HCT116 (cell line): ENCODE measurements around the gene MMP13. TPM values are rescaled to one million over a fixed set of nuclear protein-coding genes. Genes with fewer than 3 reads are reported as not detected.

Source experiments
- ATAC-seq: fragments of 200-7000 bp; cut with Tn5 transposase; 2 replicates; pipeline ENCODE4 v1.9.1; 2020; ENCODE audit warnings: mild to moderate bottlenecking, moderate library complexity
- BruUV-seq: library from RNA; stranded (reverse); fragments of 400-500 nt; replicated peaks from 2 replicates; lab custom pipeline; 2021; lab: Mats Ljungman, UMichigan
- CTCF ChIA-PET: fragments of 300-600 bp; sonication (Branson Sonifier 250); formaldehyde crosslinking; loops from one replicate; lab custom pipeline; 2021; ENCODE audit warnings: antibody characterized with exemption; lab: Charles Lee
- POLR2A ChIA-PET: fragments of 300-600, 350-600 bp; sonication (Branson Sonifier 250); formaldehyde crosslinking; loops from one replicate; lab custom pipeline; 2021; ENCODE audit warnings: antibody characterized with exemption; lab: Charles Lee
- RAD21 ChIA-PET, 2 experiments: fragments of 300-600 bp; sonication (Branson Sonifier 250); formaldehyde crosslinking; loops; one replicate each; lab custom pipeline; 2023; ENCODE audit warnings: low total read pairs in 2 of 2; ENCODE audit not compliant: uncharacterized antibody in 2 of 2, unreplicated experiment in 2 of 2, low non-redundant PET in 1 of 2; lab: Charles Lee
- DNase-seq: peaks from one replicate; pipeline ENCODE4 v3.0.0-alpha.2; 2010; ENCODE audit warnings: low read depth, low spot score
- H2AFZ ChIP-seq: fragments of 200-600 bp; shearing (Covaris generic), sonication (generic); 2 replicates; pipeline ENCODE4 v1.6.1; 2017; ENCODE audit warnings: low read depth, mixed run types, mixed read lengths, antibody characterized with exemption, low read length; ENCODE audit not compliant: poor library complexity, severe bottlenecking
- H3K27ac ChIP-seq: 2 replicates; pipeline ENCODE4 v1.5.1; 2012; ENCODE audit warnings: low read depth, low read length
- H3K27me3 ChIP-seq: fragments of 200-600 bp; sonication (generic); 2 replicates; pipeline ENCODE4 v1.6.1; 2016; ENCODE audit warnings: mixed run types, low read length, mixed read lengths; ENCODE audit not compliant: insufficient read depth
- H3K36me3 ChIP-seq, 2 experiments: fragments of 200-500 bp in 1 of 2; fragments of 200-600 bp in 1 of 2; sonication (Bioruptor generic) in 1 of 2; sonication (generic) in 1 of 2; 2 replicates each; pipeline versions ENCODE4 v1.5.1 to v1.6.1; 2014 to 2016; ENCODE audit warnings: low read length in 2 of 2, inconsistent platforms in 1 of 2, mixed read lengths in 1 of 2, mixed run types in 1 of 2; ENCODE audit not compliant: insufficient read depth in 2 of 2, control insufficient read depth in 1 of 2
- H3K4me1 ChIP-seq, 2 experiments: fragments of 200-600 bp in 1 of 2; sonication (generic) in 1 of 2; 2 replicates each; pipeline versions ENCODE4 v1.5.1 to v1.6.1; 2012 to 2017; ENCODE audit warnings: low read length in 2 of 2, inconsistent platforms in 1 of 2, mild to moderate bottlenecking in 1 of 2, mixed read lengths in 1 of 2, mixed run types in 1 of 2, moderate library complexity in 1 of 2; ENCODE audit not compliant: insufficient read depth in 2 of 2, control insufficient read depth in 1 of 2
- H3K4me2 ChIP-seq: fragments of 200-600 bp; sonication (generic); 2 replicates; pipeline ENCODE4 v1.6.1; 2017; ENCODE audit warnings: mixed run types, low read length, mixed read lengths
- H3K4me3 ChIP-seq, 2 experiments: fragments of 200-600 bp in 1 of 2; sonication (generic) in 1 of 2; replicated peaks in 1 of 2; 2 replicates each; pipeline ENCODE4 v1.5.1; 2011 to 2016; ENCODE audit warnings: low read length in 2 of 2, control low read depth in 1 of 2, low read depth in 1 of 2, mild to moderate bottlenecking in 1 of 2, mixed read lengths in 1 of 2, mixed run types in 1 of 2
- H3K79me2 ChIP-seq: fragments of 200-600 bp; sonication (generic); 2 replicates; pipeline ENCODE4 v1.6.1; 2017; ENCODE audit warnings: mild to moderate bottlenecking, mixed run types, low read length, moderate library complexity, mixed read lengths; ENCODE audit not compliant: insufficient read depth
- H3K9ac ChIP-seq: fragments of 200-600 bp; sonication (generic); 2 replicates; pipeline ENCODE4 v1.6.1; 2016; ENCODE audit warnings: low read length, mixed read lengths
- H3K9me2 ChIP-seq: fragments of 200-600 bp; sonication (generic), shearing (Covaris generic); 2 replicates; pipeline ENCODE4 v1.6.1; 2017; ENCODE audit warnings: mixed run types, mild to moderate bottlenecking, moderate library complexity; ENCODE audit not compliant: insufficient read depth
- H3K9me3 ChIP-seq, 2 experiments: fragments of 200-500 bp in 1 of 2; fragments of 200-600 bp in 1 of 2; sonication (Bioruptor generic) in 1 of 2; sonication (generic) in 1 of 2; 2 replicates each; pipeline ENCODE4 v1.6.1; 2014 to 2017; ENCODE audit warnings: low read length in 2 of 2, mixed read lengths in 2 of 2, inconsistent platforms in 1 of 2, low read depth in 1 of 2, mild to moderate bottlenecking in 1 of 2, mixed run types in 1 of 2, moderate library complexity in 1 of 2; ENCODE audit not compliant: control insufficient read depth in 1 of 2, insufficient read depth in 1 of 2
- H4K20me1 ChIP-seq: fragments of 200-600 bp; sonication (generic), shearing (Covaris generic); 2 replicates; pipeline ENCODE4 v1.6.1; 2017; ENCODE audit warnings: mixed run types, mild to moderate bottlenecking, moderate library complexity; ENCODE audit not compliant: insufficient read depth
- ATF3 ChIP-seq: IDR thresholded peaks from 2 replicates; pipeline ENCODE4 v1.6.1; 2012
- CTCF ChIP-seq, 3 experiments: fragments of 200-600 bp in 1 of 3; sonication (generic) in 1 of 3; IDR thresholded peaks in 2 of 3; conservative IDR thresholded peaks in 1 of 3; 2 replicates each; pipeline ENCODE4 v1.5.1; 2012 to 2017; ENCODE audit warnings: low read depth in 2 of 3, low read length in 2 of 3, antibody characterized with exemption in 1 of 3, borderline replicate concordance in 1 of 3, control low read depth in 1 of 3, mild to moderate bottlenecking in 1 of 3, mixed read lengths in 1 of 3, mixed run types in 1 of 3, moderate library complexity in 1 of 3; ENCODE audit not compliant: insufficient read depth in 1 of 3
- EGR1 ChIP-seq: IDR thresholded peaks from 2 replicates; pipeline ENCODE4 v1.6.1; 2012; ENCODE audit warnings: low read depth
- EZH2phosphoT487 ChIP-seq: fragments of 200-600 bp; IDR thresholded peaks from 2 replicates; pipeline ENCODE4 v1.6.1; 2018; ENCODE audit warnings: antibody characterized with exemption, borderline replicate concordance
- RAD21 ChIP-seq: IDR thresholded peaks from 2 replicates; pipeline ENCODE4 v1.6.1; 2012; ENCODE audit warnings: low read depth, mild to moderate bottlenecking
- SP1 ChIP-seq: IDR thresholded peaks from 2 replicates; pipeline ENCODE4 v1.6.1; 2012; ENCODE audit warnings: low read depth
- SRF ChIP-seq: IDR thresholded peaks from 2 replicates; pipeline ENCODE4 v1.6.1; 2012; ENCODE audit warnings: low read depth
- TCF7L2 ChIP-seq: IDR thresholded peaks from 2 replicates; pipeline ENCODE4 v1.7.0; 2011; ENCODE audit warnings: borderline replicate concordance, inconsistent platforms; ENCODE audit not compliant: insufficient read depth, insufficient read length; ENCODE audit errors: extremely low read depth
- ZFX ChIP-seq: fragments of 450-650 bp; IDR thresholded peaks from 2 replicates; pipeline ENCODE4 v1.6.1; 2017
- intact Hi-C: fragments of 100-400 bp; cut with micrococcal nuclease; formaldehyde crosslinking; loops from 2 replicates; pipeline ENCODE4 v1.10.0; 2022
- total RNA-seq: library from RNA; stranded (reverse); gene quantifications from one replicate; pipeline ENCODE4 v1.2.1, GENCODE V29; 2021; ENCODE audit not compliant: unreplicated experiment

The MMP13 gene
- total RNA-seq, 1 experiment from 2014 or later = not detected

- Histone ChIP-seq H3K27ac (no peak overlapping the region), H3K36me3 (no peaks in the 10 kb centered on the region), H3K9ac (no peak overlapping the region), H3K4me1 (no peaks in the 10 kb centered on the region), H3K4me2 (no peak overlapping the region), H3K9me2 (no peaks in the 10 kb centered on the region), H3K9me3 (no peaks in the 10 kb centered on the region), H3K4me3 (no peak overlapping the region), H4K20me1 (no peaks in the 10 kb centered on the region), H2AFZ (peak overlapping the region; percentile 3), H3K79me2 (no peaks in the 10 kb centered on the region), H3K27me3 (no peaks in the 10 kb centered on the region)
- ChIA-PET POLR2A (no interaction called here), CTCF (no interaction called here), RAD21 (no interaction called here)
- intact Hi-C loops = no loop called here
- no TSS peak for BruUV-seq
- no peak for DNase-seq
- ATAC-seq = no peak
- TF ChIP-seq RAD21 (no peak), EZH2phosphoT487 (no peak), SRF (no peak), ZFX (no peak), TCF7L2 (no peak), SP1 (no peak)
Measured at GRCh38 chr11:102966011-102966410, 10.5 kb upstream of the MMP13 start.

- Histone ChIP-seq H3K4me2 (no peak overlapping the region), H4K20me1 (no peaks in the 10 kb centered on the region), H3K36me3 (no peaks in the 10 kb centered on the region), H2AFZ (no peak overlapping the region), H3K9ac (no peak overlapping the region), H3K4me3 (no peak overlapping the region), H3K27ac (no peak overlapping the region), H3K79me2 (no peaks in the 10 kb centered on the region), H3K27me3 (no peaks in the 10 kb centered on the region), H3K4me1 (no peaks in the 10 kb centered on the region), H3K9me3 (no peaks in the 10 kb centered on the region), H3K9me2 (no peaks in the 10 kb centered on the region)
- intact Hi-C loops = no loop called here
- ChIA-PET CTCF (no interaction called here), RAD21 (no interaction called here), POLR2A (no interaction called here)
- ATAC-seq (no peak), DNase-seq (no peak)
- TF ChIP-seq ATF3 (no peak), EGR1 (no peak), CTCF (IDR thresholded peaks at IDR 0.05 in 2 of 3, conservative IDR thresholded peaks at IDR 0.05 in 1 of 3; ENCODE audit: borderline replicate concordance in 1 of 3, insufficient read depth in 1 of 3, low read depth in 2 of 3, low read length in 2 of 3) (no peak), TCF7L2 (no peak)
- no TSS peak for BruUV-seq
Measured at GRCh38 chr11:102964867-102965266, 9.3 kb upstream of the MMP13 start.
